ENCODE measurements around the gene CACNA2D3.

- TF ChIP-seq CTCF (conservative IDR thresholded peaks at IDR 0.05) (no peak), EZH2 (IDR thresholded peaks at IDR 0.05; ENCODE audit: low read depth) (no peak)
Measured at GRCh38 chr3:54713031-54713430, 590.7 kb downstream of the CACNA2D3 start.

Data from PC-9 (cell line).